Measurements from ENCODE around the gene MDFIC.

GRCh38 chr7:115047958-115048720, 126.2 kb downstream of the MDFIC start:
- TF ChIP-seq EZH2phosphoT487 (IDR thresholded peaks at IDR 0.05; ENCODE audit: borderline replicate concordance, low read depth) (no peak), CTCF (IDR thresholded peaks at IDR 0.05) (no peak), ZBTB33 (IDR thresholded peaks at IDR 0.05; ENCODE audit: borderline replicate concordance, low read depth) (no peak), FOXJ3 (CRISPR knock-in tag; IDR thresholded peaks at IDR 0.05) (no peak), TEAD4 (IDR thresholded peaks at IDR 0.05; ENCODE audit: borderline replicate concordance, insufficient read depth) (no peak), SMC3 (IDR thresholded peaks at IDR 0.05; ENCODE audit: low read depth, low read length) (no peak)
